AG20443 (cell line): ENCODE results near the gene ZNF235.
"Not testable (repeated sequence)": the region's sequence is repeated elsewhere in the genome, so short reads cannot be mapped to it uniquely, and the experiment has no call there.

Experiments
- DNase-seq: peaks from one replicate; pipeline ENCODE4 v3.0.0; 2012; ENCODE audit warnings: low spot score, mixed read lengths

ZNF235 gene

GRCh38 chr19:44255705-44256411, 49.0 kb downstream of the ZNF235 start:
- no peak for DNase-seq

GRCh38 chr19:44254496-44254895, 50.3 kb downstream of the ZNF235 start:
- DNase-seq, result no peak

- DNase-seq, result not testable (repeated sequence)
These were observed 51.4 kb downstream of the ZNF235 start for GRCh38 chr19:44253392-44253791.

- DNase-seq, result not testable (repeated sequence)
These were observed 52.5 kb downstream of the ZNF235 start for GRCh38 chr19:44252332-44252731.

- no peak for DNase-seq
These were observed 68.4 kb downstream of the ZNF235 start for GRCh38 chr19:44236384-44236783.
